Measurements from ENCODE around the gene GNA14. TPM values are rescaled to one million over a fixed set of nuclear protein-coding genes. Genes with fewer than 3 reads are reported as not detected.

The GNA14 gene
- total and polyA plus RNA-seq, 12 donors, result 0.75 to 4.8 (median 1.7) TPM

DNA sequence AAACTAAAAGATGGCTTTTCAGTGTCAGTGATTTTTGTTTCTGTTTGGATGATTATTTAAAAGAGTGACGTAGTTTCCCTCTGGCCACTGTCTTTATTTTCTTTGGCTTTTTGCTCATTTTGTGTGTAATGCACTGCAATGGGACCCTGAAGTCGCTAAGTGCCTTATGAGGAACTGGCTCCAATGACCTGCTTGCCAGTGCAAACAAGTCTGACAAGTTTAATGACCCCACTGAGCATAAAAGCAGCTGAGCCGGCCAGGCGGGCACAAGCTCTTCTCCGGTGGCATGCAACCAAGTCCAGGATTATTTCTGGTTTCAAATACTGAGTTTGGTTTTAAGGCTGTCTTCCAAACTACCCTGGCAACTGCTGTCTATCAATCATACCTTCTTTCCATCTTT lies 15.6 kb upstream of the GNA14 start:
- peak overlapping the region in 1 of 10 donors; percentile 8 for H3K27ac ChIP-seq
- H3K36me3 ChIP-seq, result no peaks in the 10 kb centered on the region
- TF ChIP-seq, protein P1, sequence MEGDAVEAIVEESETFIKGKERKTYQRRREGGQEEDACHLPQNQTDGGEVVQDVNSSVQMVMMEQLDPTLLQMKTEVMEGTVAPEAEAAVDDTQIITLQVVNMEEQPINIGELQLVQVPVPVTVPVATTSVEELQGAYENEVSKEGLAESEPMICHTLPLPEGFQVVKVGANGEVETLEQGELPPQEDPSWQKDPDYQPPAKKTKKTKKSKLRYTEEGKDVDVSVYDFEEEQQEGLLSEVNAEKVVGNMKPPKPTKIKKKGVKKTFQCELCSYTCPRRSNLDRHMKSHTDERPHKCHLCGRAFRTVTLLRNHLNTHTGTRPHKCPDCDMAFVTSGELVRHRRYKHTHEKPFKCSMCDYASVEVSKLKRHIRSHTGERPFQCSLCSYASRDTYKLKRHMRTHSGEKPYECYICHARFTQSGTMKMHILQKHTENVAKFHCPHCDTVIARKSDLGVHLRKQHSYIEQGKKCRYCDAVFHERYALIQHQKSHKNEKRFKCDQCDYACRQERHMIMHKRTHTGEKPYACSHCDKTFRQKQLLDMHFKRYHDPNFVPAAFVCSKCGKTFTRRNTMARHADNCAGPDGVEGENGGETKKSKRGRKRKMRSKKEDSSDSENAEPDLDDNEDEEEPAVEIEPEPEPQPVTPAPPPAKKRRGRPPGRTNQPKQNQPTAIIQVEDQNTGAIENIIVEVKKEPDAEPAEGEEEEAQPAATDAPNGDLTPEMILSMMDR (IDR thresholded peaks at IDR 0.05), result no peak
- ATAC-seq (peak in 7 of 8 donors; percentile 62 to 86 (median 82)), DNase-seq (peak in 1 of 2 donors; percentile 31)
- H3K9me3 ChIP-seq, result peaks cover 0 to 4% (median 0%) of the 10 kb centered on the region in 11 donors
- no peaks in the 10 kb centered on the region for H3K27me3 ChIP-seq
- 30 to 38% methylated on average over 5 of the region's 5 CpGs for WGBS, 2 donors
- intact Hi-C loops (cut with DNase I), result no loop called here
- H3K4me1 ChIP-seq, result peaks cover 0 to 14% (median 3%) of the 10 kb centered on the region in 9 donors
- H3K4me3 ChIP-seq, result no peak overlapping the region

DNA sequence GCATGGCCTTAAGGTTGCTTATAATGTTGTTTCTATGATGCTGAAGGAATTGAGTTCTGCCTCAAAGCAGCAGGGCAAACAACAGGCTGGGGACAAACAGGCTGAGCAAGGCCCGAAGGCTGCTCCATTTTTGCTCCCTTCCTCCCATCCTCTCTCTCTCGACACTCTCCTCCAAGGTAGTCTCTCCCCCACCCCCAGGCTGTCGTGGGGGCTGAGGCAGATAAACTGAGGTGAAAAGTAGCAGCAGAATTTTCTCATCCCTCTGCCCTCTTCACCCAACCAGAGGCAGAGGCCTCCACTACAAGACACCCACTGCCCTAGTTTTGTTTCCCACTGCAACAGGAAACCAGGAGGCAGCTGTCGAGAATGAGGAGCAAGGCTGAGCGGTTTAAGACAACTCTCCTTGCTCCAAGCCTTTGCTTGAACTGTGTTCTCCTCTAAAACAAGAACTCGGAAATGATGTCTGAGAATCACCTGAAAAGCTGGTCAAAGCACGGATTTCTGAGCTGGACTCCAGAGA lies 13.5 kb upstream of the GNA14 start:
- no peaks in the 10 kb centered on the region for H3K27me3 ChIP-seq
- H3K27ac ChIP-seq, result no peak overlapping the region
- no peak overlapping the region for H3K4me3 ChIP-seq
- H3K36me3 ChIP-seq, result no peaks in the 10 kb centered on the region
- intact Hi-C loops (cut with DNase I), result no loop called here
- ATAC-seq, result no peak
- peaks cover 0 to 14% (median 3%) of the 10 kb centered on the region in 9 donors for H3K4me1 ChIP-seq
- 75 to 80% methylated on average over 7 of the region's 7 CpGs for WGBS, 2 donors
- H3K9me3 ChIP-seq, result no peaks in the 10 kb centered on the region
- DNase-seq, result no peak
- TF ChIP-seq, protein P1 (IDR thresholded peaks at IDR 0.05), result no peak

- DNase-seq (no peak), ATAC-seq (no peak)
- H3K36me3 ChIP-seq, result no peaks in the 10 kb centered on the region
- no peak overlapping the region for H3K27ac ChIP-seq
- TF ChIP-seq, protein P1 (IDR thresholded peaks at IDR 0.05), result no peak
- intact Hi-C loops (cut with DNase I), result loop anchor here in 1 of 10 donors (10.0 kb wide), 1 partner anchor 375 kb away; the partner anchor contains the start of gene GNAQ
- 92 to 99% methylated on average over 5 of the region's 5 CpGs for WGBS, 2 donors
- no peaks in the 10 kb centered on the region for H3K9me3 ChIP-seq
- peaks cover 0 to 14% (median 3%) of the 10 kb centered on the region in 9 donors for H3K4me1 ChIP-seq
- no peaks in the 10 kb centered on the region for H3K27me3 ChIP-seq
- H3K4me3 ChIP-seq, result no peak overlapping the region
Measured at GRCh38 chr9:77659926-77660325, 11.8 kb upstream of the GNA14 start.

GRCh38 chr9:77651203-77651602 lies 3.1 kb upstream of the GNA14 start:
- WGBS, 2 donors, result 76 to 85% methylated on average over 3 of the region's 3 CpGs
- Histone ChIP-seq H3K4me3 (no peak overlapping the region), H3K27me3 (peaks cover 0 to 31% (median 15%) of the 10 kb centered on the region in 7 donors), H3K36me3 (no peaks in the 10 kb centered on the region), H3K4me1 (peaks cover 0 to 26% (median 11%) of the 10 kb centered on the region in 9 donors), H3K27ac (no peak overlapping the region), H3K9me3 (no peaks in the 10 kb centered on the region)
- intact Hi-C loops (cut with DNase I), result loop anchor here in 2 of 10 donors (5.0 to 10.0 kb wide), 2 partner anchors 91 to 384 kb away; partner anchors contain the start of gene GNAQ (in 1 of the 2)
- no peak for ATAC-seq
- DNase-seq, result no peak
- TF ChIP-seq, protein P1 (IDR thresholded peaks at IDR 0.05), result no peak
